ENCODE results near the gene FOLR1. TPM values are rescaled to one million over a fixed set of nuclear protein-coding genes. Genes with fewer than 3 reads are reported as not detected.

The FOLR1 gene
- total RNA-seq, 4 donors from 2014 or later, result 0.46 to 7.0 (median 4.0) TPM

GRCh38 chr11:72228229-72228843, 36.4 kb downstream of the FOLR1 start:
- DNase-seq (ENCODE audit: low spot score in 2 of 2), result peak in 1 of 2 donors; percentile 84
- intact Hi-C loops (cut with DNase I; ENCODE audit: low total_unique reads), result no loop called here
- H3K4me3 ChIP-seq (ENCODE audit: low read depth, poor library complexity, severe bottlenecking), result no peak overlapping the region
- no peak for TF ChIP-seq CTCF (IDR thresholded peaks at IDR 0.05)
- TF ChIP-seq POLR2A (IDR thresholded peaks at IDR 0.05), result no peak
- 82 to 84% methylated on average over 12 to 16 of the region's 16 CpGs for WGBS, 2 donors

- intact Hi-C loops (cut with DNase I; ENCODE audit: low total_unique reads), result no loop called here
- peak in 1 of 2 donors; percentile 57 for DNase-seq (ENCODE audit: low spot score in 2 of 2)
- H3K4me3 ChIP-seq (ENCODE audit: low read depth, poor library complexity, severe bottlenecking), result no peak overlapping the region
- TF ChIP-seq POLR2A (IDR thresholded peaks at IDR 0.05) (no peak), CTCF (IDR thresholded peaks at IDR 0.05) (no peak)
- WGBS, 2 donors, result 81 to 87% methylated on average over 7 of the region's 7 CpGs
Measured at GRCh38 chr11:72228844-72229231, 36.9 kb downstream of the FOLR1 start.

- no peak for TF ChIP-seq CTCF (IDR thresholded peaks at IDR 0.05)
- TF ChIP-seq POLR2A (IDR thresholded peaks at IDR 0.05), result no peak
- peak; percentile 9 to 53 for DNase-seq (ENCODE audit: low spot score in 2 of 2)
- intact Hi-C loops (cut with DNase I; ENCODE audit: low total_unique reads), result no loop called here
- 96 to 98% methylated on average over 6 to 8 of the region's 8 CpGs for WGBS, 2 donors
- H3K4me3 ChIP-seq (ENCODE audit: low read depth, poor library complexity, severe bottlenecking), result no peak overlapping the region
Measured at GRCh38 chr11:72229336-72229924, 37.5 kb downstream of the FOLR1 start.

- no peak overlapping the region for H3K4me3 ChIP-seq (ENCODE audit: low read depth, poor library complexity, severe bottlenecking)
- peak in 1 of 2 donors; percentile 78 for DNase-seq (ENCODE audit: low spot score in 2 of 2)
- TF ChIP-seq CTCF (IDR thresholded peaks at IDR 0.05) (no peak), POLR2A (IDR thresholded peaks at IDR 0.05) (no peak)
- 89 to 91% methylated on average over 19 to 21 of the region's 21 CpGs for WGBS, 2 donors
- intact Hi-C loops (cut with DNase I; ENCODE audit: low total_unique reads), result no loop called here
Measured at GRCh38 chr11:72229925-72230763, 38.2 kb downstream of the FOLR1 start.

- DNase-seq (ENCODE audit: low spot score in 2 of 2), result peak in 1 of 2 donors; percentile 72
- 91 to 92% methylated on average over 14 to 18 of the region's 18 CpGs for WGBS, 2 donors
- H3K4me3 ChIP-seq (ENCODE audit: low read depth, poor library complexity, severe bottlenecking), result no peak overlapping the region
- TF ChIP-seq POLR2A (IDR thresholded peaks at IDR 0.05) (no peak), CTCF (IDR thresholded peaks at IDR 0.05) (no peak)
- intact Hi-C loops (cut with DNase I; ENCODE audit: low total_unique reads), result no loop called here
Measured at GRCh38 chr11:72230764-72231365, 38.9 kb downstream of the FOLR1 start.

Measured in lower leg skin (tissue), 4 donors.